Progenitor cell of endocrine pancreas (in vitro differentiated cells): ENCODE measurements around the gene FAM43B. TPM values are rescaled to one million over a fixed set of nuclear protein-coding genes. Genes with fewer than 3 reads are reported as not detected.

ENCODE experiments used
- DNase-seq: peaks from one replicate; pipeline ENCODE4 v3.0.0; 2021; ENCODE audit warnings: low spot score; ENCODE audit not compliant: unreplicated experiment
- H3K27ac Mint-ChIP-seq: 2 replicates; pipeline ENCODE4 v1.8.0; 2021; ENCODE audit warnings: mild to moderate bottlenecking, moderate library complexity, mixed read lengths
- H3K27me3 Mint-ChIP-seq: 2 replicates; pipeline ENCODE4 v1.8.0; 2021; ENCODE audit warnings: mixed read lengths
- H3K36me3 Mint-ChIP-seq: 2 replicates; pipeline ENCODE4 v1.8.0; 2022; ENCODE audit warnings: mixed read lengths; ENCODE audit not compliant: insufficient read depth
- H3K4me1 Mint-ChIP-seq: 2 replicates; pipeline ENCODE4 v1.8.0; 2021; ENCODE audit warnings: low read depth, mixed read lengths
- H3K4me3 Mint-ChIP-seq: 2 replicates; pipeline ENCODE4 v1.8.0; 2021; ENCODE audit warnings: low read depth, mild to moderate bottlenecking, moderate library complexity, mixed read lengths
- H3K9me3 Mint-ChIP-seq: 2 replicates; pipeline ENCODE4 v1.8.0; 2021; ENCODE audit warnings: low read depth, mixed read lengths
- CTCF ChIP-seq: fragments of 200-600 bp; sonication (generic); IDR thresholded peaks from one replicate; pipeline ENCODE4 v1.5.0; 2021; ENCODE audit warnings: antibody characterized with exemption, mild to moderate bottlenecking; ENCODE audit not compliant: unreplicated experiment
- total RNA-seq: library from RNA; stranded (reverse); gene quantifications from 2 replicates; pipeline ENCODE4 v1.2.1, GENCODE V29; 2021

FAM43B gene
- total RNA-seq, 1 donor from 2014 or later = 0.10 TPM

- H3K36me3 Mint-ChIP-seq = no peaks in the 10 kb centered on the region
- H3K27me3 Mint-ChIP-seq = peaks cover 36% of the 10 kb centered on the region
- no peak overlapping the region for H3K27ac Mint-ChIP-seq
- TF ChIP-seq CTCF = no peak
- no peak overlapping the region for H3K4me3 Mint-ChIP-seq
- DNase-seq = no peak
- H3K4me1 Mint-ChIP-seq = no peaks in the 10 kb centered on the region
- peaks cover 3% of the 10 kb centered on the region for H3K9me3 Mint-ChIP-seq
Observed at GRCh38 chr1:20575541-20576336, 23.4 kb downstream of the FAM43B start.

- no peak for TF ChIP-seq CTCF
- Mint-ChIP-seq H3K27me3 (peaks cover 30% of the 10 kb centered on the region), H3K9me3 (no peaks in the 10 kb centered on the region), H3K36me3 (no peaks in the 10 kb centered on the region), H3K4me3 (no peak overlapping the region), H3K4me1 (no peaks in the 10 kb centered on the region), H3K27ac (no peak overlapping the region)
- DNase-seq = no peak
Observed at GRCh38 chr1:20578062-20578461, 25.7 kb downstream of the FAM43B start.

GRCh38 chr1:20578721-20579395 is 26.5 kb downstream of the FAM43B start:
- H3K9me3 Mint-ChIP-seq = no peaks in the 10 kb centered on the region

GRCh38 chr1:20584890-20585289 is 32.5 kb downstream of the FAM43B start:
- no peaks in the 10 kb centered on the region for H3K36me3 Mint-ChIP-seq
- no peaks in the 10 kb centered on the region for H3K9me3 Mint-ChIP-seq
- DNase-seq = no peak
- H3K27ac Mint-ChIP-seq = no peak overlapping the region
- H3K27me3 Mint-ChIP-seq = peaks cover 28% of the 10 kb centered on the region
- H3K4me1 Mint-ChIP-seq = peaks cover 7% of the 10 kb centered on the region
- TF ChIP-seq CTCF = no peak
- no peak overlapping the region for H3K4me3 Mint-ChIP-seq

More at GRCh38 chr1:20578721-20579395, 26.5 kb downstream of the FAM43B start:
- H3K4me3 Mint-ChIP-seq = no peak overlapping the region
- no peak overlapping the region for H3K27ac Mint-ChIP-seq
- no peak for DNase-seq
- no peak for TF ChIP-seq CTCF
- H3K36me3 Mint-ChIP-seq = no peaks in the 10 kb centered on the region
- peaks cover 23% of the 10 kb centered on the region for H3K27me3 Mint-ChIP-seq
- H3K4me1 Mint-ChIP-seq = no peaks in the 10 kb centered on the region

- H3K36me3 Mint-ChIP-seq = no peaks in the 10 kb centered on the region
- no peak overlapping the region for H3K4me3 Mint-ChIP-seq
- no peaks in the 10 kb centered on the region for H3K9me3 Mint-ChIP-seq
- H3K4me1 Mint-ChIP-seq = peaks cover 12% of the 10 kb centered on the region
- DNase-seq = no peak
- no peak overlapping the region for H3K27ac Mint-ChIP-seq
- no peak for TF ChIP-seq CTCF
- peaks cover 39% of the 10 kb centered on the region for H3K27me3 Mint-ChIP-seq
Observed at GRCh38 chr1:20586953-20587660, 34.7 kb downstream of the FAM43B start.
